BLaER1 treated with 17β-estradiol and CSF1 and Interleukin-3, amounts not matched to agents 10 nM and 100 nM (cell line): ENCODE results near the gene ODC1.
A peak's percentile ranks its signal among the peaks of the same experiment; 100 is the strongest.

Experiments used
- H3K27ac ChIP-seq, 11 experiments: shearing (Covaris generic); formaldehyde crosslinking; 2 replicates each; pipeline ENCODE4 v1.8.1; 2022
- H3K27me3 ChIP-seq, 11 experiments: shearing (Covaris generic); formaldehyde crosslinking; 2 replicates each; pipeline ENCODE4 v1.8.1; 2022
- H3K36me3 ChIP-seq, 11 experiments: shearing (Covaris generic); formaldehyde crosslinking; 2 replicates each; pipeline ENCODE4 v1.8.1; 2022
- H3K4me1 ChIP-seq, 10 experiments: shearing (Covaris generic); formaldehyde crosslinking; 2 replicates each; pipeline ENCODE4 v1.8.1; 2022
- H3K4me2 ChIP-seq, 11 experiments: shearing (Covaris generic); formaldehyde crosslinking; 2 replicates each; pipeline ENCODE4 v1.8.1; 2022
- H3K4me3 ChIP-seq, 10 experiments: shearing (Covaris generic); formaldehyde crosslinking; 2 replicates each; pipeline ENCODE4 v1.8.1; 2022
- H3K9ac ChIP-seq, 11 experiments: shearing (Covaris generic); formaldehyde crosslinking; 2 replicates each; pipeline ENCODE4 v1.8.1; 2022
- H3K9me3 ChIP-seq, 11 experiments: shearing (Covaris generic); formaldehyde crosslinking; replicated peaks in 1 of 11; 2 replicates each; pipeline ENCODE4 v1.8.1; 2022
- H4K20me1 ChIP-seq, 11 experiments: shearing (Covaris generic); formaldehyde crosslinking; 2 replicates each; pipeline ENCODE4 v1.8.1; 2022
- Cebpa-rat ChIP-seq, 11 experiments: shearing (Covaris generic); IDR thresholded peaks; 2 replicates each; pipeline ENCODE4 v1.8.1; 2022

The ODC1 gene

GRCh38 chr2:10399358-10399757 is 48.8 kb downstream of the ODC1 start:
- Histone ChIP-seq H3K27ac (peak overlapping the region; percentile 60 to 91 (median 81); a peak in 20 of 22 replicates), H3K9me3 (peaks cover 0 to 7% (median 0%) of the 10 kb centered on the region in 11 experiments; a peak in 3 of 22 replicates), H3K4me3 (0 out of 20 replicates have a peak overlapping the region, but pooled peaks of 1 of the 10 experiments have one; percentile 13), H3K36me3 (peaks cover 5 to 27% (median 11%) of the 10 kb centered on the region in 11 experiments; a peak in 18 of 22 replicates), H3K4me2 (peak overlapping the region in 8 of 11 experiments; percentile 90 to 98 (median 95); a peak in 16 of 22 replicates), H4K20me1 (peaks cover 24 to 61% (median 36%) of the 10 kb centered on the region in 11 experiments; a peak in 21 of 22 replicates), H3K27me3 (no peaks in the 10 kb centered on the region), H3K9ac (peak overlapping the region in 6 of 11 experiments; percentile 51 to 73 (median 71); a peak in 6 of 22 replicates), H3K4me1 (peaks cover 84 to 97% (median 94%) of the 10 kb centered on the region in 10 experiments)
- TF ChIP-seq Cebpa-rat (IDR thresholded peaks at IDR 0.05), result no peak

DNA sequence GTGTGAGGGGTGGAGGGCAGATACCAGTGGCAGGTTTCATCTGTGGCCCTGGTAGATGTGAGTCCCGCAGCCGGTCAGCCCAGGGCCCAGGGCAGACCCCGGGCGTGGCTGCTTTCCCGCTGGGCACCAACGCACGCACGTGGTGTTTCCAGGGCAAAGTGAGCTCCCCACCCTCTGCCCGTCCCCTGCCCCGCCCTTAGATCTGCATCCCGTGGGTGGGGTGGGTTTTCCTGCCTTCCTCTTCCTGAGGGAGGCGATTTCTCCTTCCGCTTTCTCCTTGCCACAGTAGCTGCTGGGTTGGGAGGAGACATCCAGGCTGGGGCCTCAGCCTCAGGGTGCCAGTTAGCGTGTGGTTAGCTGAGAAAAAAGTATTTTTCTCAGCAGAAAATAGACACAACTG is 49.6 kb downstream of the ODC1 start:
- Histone ChIP-seq H3K27ac (peak overlapping the region; percentile 27 to 74 (median 62); a peak in 18 of 22 replicates), H3K9ac (peak overlapping the region in 8 of 11 experiments; percentile 7 to 59 (median 44); a peak in 14 of 22 replicates), H3K4me2 (peak overlapping the region; percentile 65 to 96 (median 78)), H3K36me3 (peaks cover 0 to 21% (median 11%) of the 10 kb centered on the region in 11 experiments; a peak in 14 of 22 replicates), H3K27me3 (no peaks in the 10 kb centered on the region), H3K4me1 (peaks cover 84 to 97% (median 94%) of the 10 kb centered on the region in 10 experiments), H4K20me1 (peaks cover 32 to 66% (median 44%) of the 10 kb centered on the region in 11 experiments; a peak in 21 of 22 replicates), H3K4me3 (no peak overlapping the region), H3K9me3 (peaks cover 0 to 7% (median 0%) of the 10 kb centered on the region in 11 experiments; a peak in 3 of 22 replicates)
- no peak for TF ChIP-seq Cebpa-rat (IDR thresholded peaks at IDR 0.05)

- Histone ChIP-seq H3K27me3 (no peaks in the 10 kb centered on the region), H4K20me1 (peaks cover 38 to 72% (median 50%) of the 10 kb centered on the region in 11 experiments; a peak in 21 of 22 replicates), H3K36me3 (peaks cover 0 to 20% (median 9%) of the 10 kb centered on the region in 11 experiments; a peak in 14 of 22 replicates), H3K4me1 (peaks cover 84 to 97% (median 94%) of the 10 kb centered on the region in 10 experiments), H3K4me2 (peak overlapping the region; percentile 65 to 96 (median 78)), H3K27ac (peak overlapping the region in 10 of 11 experiments; percentile 40 to 74 (median 56); a peak in 16 of 22 replicates), H3K9ac (peak overlapping the region in 7 of 11 experiments; percentile 7 to 59 (median 41); a peak in 7 of 22 replicates), H3K9me3 (peaks cover 0 to 7% (median 0%) of the 10 kb centered on the region in 11 experiments; a peak in 3 of 22 replicates), H3K4me3 (no peak overlapping the region)
- no peak for TF ChIP-seq Cebpa-rat (IDR thresholded peaks at IDR 0.05)
These were observed 50.2 kb downstream of the ODC1 start for GRCh38 chr2:10397878-10398277.

GRCh38 chr2:10397297-10397875 is 50.7 kb downstream of the ODC1 start:
- no peaks in the 10 kb centered on the region for H3K27me3 ChIP-seq
- peaks cover 0 to 7% (median 0%) of the 10 kb centered on the region in 11 experiments; a peak in 3 of 22 replicates for H3K9me3 ChIP-seq
- peaks cover 0 to 16% (median 9%) of the 10 kb centered on the region in 11 experiments; a peak in 14 of 22 replicates for H3K36me3 ChIP-seq
- H3K9ac ChIP-seq, result peak overlapping the region in 2 of 11 experiments; percentile 13 to 59; a peak in 5 of 22 replicates
- TF ChIP-seq Cebpa-rat (IDR thresholded peaks at IDR 0.05), result no peak
- H4K20me1 ChIP-seq, result peaks cover 43 to 77% (median 55%) of the 10 kb centered on the region in 11 experiments; a peak in 21 of 22 replicates
- H3K27ac ChIP-seq, result peak overlapping the region in 7 of 11 experiments; percentile 8 to 73 (median 36); a peak in 9 of 22 replicates
- H3K4me1 ChIP-seq, result peaks cover 84 to 97% (median 94%) of the 10 kb centered on the region in 10 experiments
- H3K4me2 ChIP-seq, result peak overlapping the region; percentile 65 to 96 (median 78); a peak in 21 of 22 replicates
- H3K4me3 ChIP-seq, result no peak overlapping the region

GRCh38 chr2:10396464-10396863 is 51.7 kb downstream of the ODC1 start:
- Histone ChIP-seq H3K4me3 (no peak overlapping the region), H3K4me1 (peaks cover 79 to 91% (median 87%) of the 10 kb centered on the region in 10 experiments), H3K27ac (peak overlapping the region in 2 of 11 experiments; percentile 18 to 36; a peak in 3 of 22 replicates), H3K36me3 (peaks cover 0 to 15% (median 9%) of the 10 kb centered on the region in 11 experiments; a peak in 14 of 22 replicates), H3K4me2 (peak overlapping the region; percentile 65 to 96 (median 78); a peak in 19 of 22 replicates), H4K20me1 (peaks cover 53 to 86% (median 61%) of the 10 kb centered on the region in 11 experiments; a peak in 21 of 22 replicates), H3K27me3 (no peaks in the 10 kb centered on the region), H3K9me3 (peaks cover 0 to 7% (median 0%) of the 10 kb centered on the region in 11 experiments; a peak in 3 of 22 replicates), H3K9ac (peak overlapping the region in 1 of 11 experiments; percentile 29; a peak in 2 of 22 replicates)
- no peak for TF ChIP-seq Cebpa-rat (IDR thresholded peaks at IDR 0.05)

DNA sequence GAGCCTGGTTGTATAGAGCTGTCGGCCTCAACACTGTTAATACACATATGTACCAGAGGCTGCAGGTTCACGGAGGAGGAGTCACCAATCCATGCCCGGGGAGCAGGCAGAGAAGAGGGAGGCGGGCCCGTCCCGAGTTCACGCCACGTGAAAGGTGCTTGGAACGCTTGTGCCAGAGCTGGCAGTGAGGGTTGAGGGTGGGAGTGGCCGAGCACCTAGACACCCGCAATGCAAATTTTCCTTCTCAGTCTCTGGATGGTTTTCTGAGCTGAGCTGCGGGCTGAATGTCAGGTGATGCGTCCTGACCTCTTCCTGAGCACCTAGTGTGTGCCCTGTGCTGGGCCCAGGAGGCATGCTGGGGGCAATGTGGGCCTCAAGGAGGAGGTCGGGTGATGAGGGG is 52.2 kb downstream of the ODC1 start:
- Histone ChIP-seq H3K9me3 (peaks cover 0 to 7% (median 0%) of the 10 kb centered on the region in 11 experiments; a peak in 3 of 22 replicates), H3K4me1 (peaks cover 76 to 88% (median 83%) of the 10 kb centered on the region in 10 experiments), H3K27ac (no peak overlapping the region), H3K9ac (peak overlapping the region in 1 of 11 experiments; percentile 29; a peak in 1 of 22 replicates), H3K4me3 (no peak overlapping the region), H3K36me3 (peaks cover 3 to 15% (median 9%) of the 10 kb centered on the region in 11 experiments; a peak in 16 of 22 replicates), H4K20me1 (peaks cover 58 to 86% (median 66%) of the 10 kb centered on the region in 11 experiments; a peak in 21 of 22 replicates), H3K27me3 (no peaks in the 10 kb centered on the region), H3K4me2 (peak overlapping the region; percentile 65 to 96 (median 78); a peak in 19 of 22 replicates)
- no peak for TF ChIP-seq Cebpa-rat (IDR thresholded peaks at IDR 0.05)

- TF ChIP-seq Cebpa-rat (IDR thresholded peaks at IDR 0.05), result no peak
- Histone ChIP-seq H4K20me1 (peaks cover 81 to 100% (median 89%) of the 10 kb centered on the region in 11 experiments), H3K27ac (no peak overlapping the region; a peak in 1 of 22 replicates), H3K9ac (no peak overlapping the region), H3K4me3 (no peak overlapping the region), H3K36me3 (peaks cover 0 to 16% (median 0%) of the 10 kb centered on the region in 11 experiments; a peak in 4 of 22 replicates), H3K9me3 (no peaks in the 10 kb centered on the region), H3K27me3 (no peaks in the 10 kb centered on the region), H3K4me1 (peaks cover 63 to 93% (median 87%) of the 10 kb centered on the region in 10 experiments), H3K4me2 (peak overlapping the region; percentile 14 to 79 (median 70); a peak in 20 of 22 replicates)
These were observed 54.5 kb downstream of the ODC1 start for GRCh38 chr2:10393640-10393982.

DNA sequence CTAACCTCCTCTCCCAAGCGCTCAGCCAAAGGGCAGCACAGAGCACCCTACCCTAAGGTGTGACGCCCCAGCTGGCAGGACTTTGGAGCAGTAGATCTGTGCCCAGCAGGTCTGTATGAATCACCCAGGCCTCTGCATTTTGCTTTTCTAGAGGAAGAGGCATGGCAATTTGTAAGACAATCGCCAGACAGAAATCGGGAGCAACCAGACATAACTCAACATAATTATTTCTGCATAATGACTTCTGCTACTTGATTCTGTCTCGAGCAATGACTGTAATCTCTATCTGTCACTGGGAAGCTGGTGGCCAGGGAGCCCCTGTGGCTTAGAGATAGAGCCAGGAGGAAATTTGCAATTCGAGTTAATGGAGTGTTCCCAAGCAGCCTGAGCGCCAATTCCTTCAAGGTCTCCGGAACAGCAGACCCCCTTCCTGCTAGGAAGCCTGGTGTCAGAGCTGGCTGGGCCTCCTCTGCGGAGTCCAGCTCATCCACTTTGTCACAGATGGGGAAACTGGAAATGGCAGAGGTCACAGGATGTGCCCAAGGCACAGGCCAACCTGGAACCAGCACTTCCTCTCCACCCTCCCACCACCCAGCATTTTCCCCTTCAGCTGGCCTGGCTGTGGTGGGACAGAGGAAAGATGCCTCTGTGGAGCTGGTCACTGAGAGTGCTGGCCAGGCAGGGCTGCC is 55.0 kb downstream of the ODC1 start:
- Histone ChIP-seq H4K20me1 (peaks cover 81 to 100% (median 94%) of the 10 kb centered on the region in 11 experiments), H3K9ac (0 out of 22 replicates have a peak overlapping the region, but pooled peaks of 1 of the 11 experiments have one; percentile 19), H3K4me2 (peak overlapping the region; percentile 14 to 79 (median 70); a peak in 20 of 22 replicates), H3K4me3 (no peak overlapping the region), H3K4me1 (peaks cover 63 to 93% (median 87%) of the 10 kb centered on the region in 10 experiments), H3K27ac (no peak overlapping the region; a peak in 1 of 22 replicates), H3K9me3 (no peaks in the 10 kb centered on the region), H3K27me3 (no peaks in the 10 kb centered on the region), H3K36me3 (peaks cover 0 to 17% (median 0%) of the 10 kb centered on the region in 11 experiments; a peak in 4 of 22 replicates)
- no peak for TF ChIP-seq Cebpa-rat (IDR thresholded peaks at IDR 0.05)
